GM19452 (cell line): Measurements from ENCODE around the gene RYR1.
"Not testable (repeated sequence)": the region's sequence is repeated elsewhere in the genome, so short reads cannot be mapped to it uniquely, and the experiment has no call there.

Source experiments
- ATAC-seq: cut with Tn5 transposase; IDR thresholded peaks from one replicate; pipeline ENCODE4 v1.9.1; 2021; ENCODE audit not compliant: unreplicated experiment

RYR1 gene

GRCh38 chr19:38455031-38455430 is 21.5 kb downstream of the RYR1 start:
- no peak for ATAC-seq

- ATAC-seq: no peak
Measured at GRCh38 chr19:38457202-38457601, 23.7 kb downstream of the RYR1 start.

GRCh38 chr19:38457690-38458405 is 24.4 kb downstream of the RYR1 start:
- no peak for ATAC-seq

GRCh38 chr19:38458991-38459390 is 25.5 kb downstream of the RYR1 start:
- ATAC-seq: no peak

GRCh38 chr19:38463365-38463764 is 29.9 kb downstream of the RYR1 start:
- no peak for ATAC-seq

GRCh38 chr19:38464421-38465082 is 31.1 kb downstream of the RYR1 start:
- no peak for ATAC-seq

- no peak for ATAC-seq
Measured at GRCh38 chr19:38466050-38466449, 32.6 kb downstream of the RYR1 start.

GRCh38 chr19:38467541-38468525 is 34.3 kb downstream of the RYR1 start:
- no peak for ATAC-seq

GRCh38 chr19:38469151-38469550 is 35.7 kb downstream of the RYR1 start:
- no peak for ATAC-seq

- ATAC-seq: no peak
Measured at GRCh38 chr19:38470788-38471480, 37.4 kb downstream of the RYR1 start.

GRCh38 chr19:38472725-38473124 is 39.2 kb downstream of the RYR1 start:
- not testable (repeated sequence) for ATAC-seq

- no peak for ATAC-seq
Measured at GRCh38 chr19:38473201-38473600, 39.7 kb downstream of the RYR1 start.

GRCh38 chr19:38475176-38475575 is 41.7 kb downstream of the RYR1 start:
- no peak for ATAC-seq

- ATAC-seq: no peak
Measured at GRCh38 chr19:38478273-38478971, 44.9 kb downstream of the RYR1 start.

GRCh38 chr19:38482496-38482895 is 49.0 kb downstream of the RYR1 start:
- no peak for ATAC-seq

- ATAC-seq: no peak
Measured at GRCh38 chr19:38483016-38483630, 49.6 kb downstream of the RYR1 start.

- no peak for ATAC-seq
Measured at GRCh38 chr19:38484747-38485146, 51.3 kb downstream of the RYR1 start.

- ATAC-seq: no peak
Measured at GRCh38 chr19:38485541-38486285, 52.2 kb downstream of the RYR1 start.

- ATAC-seq: no peak
Measured at GRCh38 chr19:38486731-38487336, 53.3 kb downstream of the RYR1 start.
